CD4-positive, CD25-positive, alpha-beta regulatory T cell (primary cell): ENCODE results near the gene KAT6B. TPM values are rescaled to one million over a fixed set of nuclear protein-coding genes. Genes with fewer than 3 reads are reported as not detected.
"Not testable (repeated sequence)": the region's sequence is repeated elsewhere in the genome, so short reads cannot be mapped to it uniquely, and the experiment has no call there.

Experiments
- ATAC-seq, 2 donors: fragments of 150-1000 bp; cut with Tn5 transposase; one replicate each; pipeline ENCODE4 v1.10.0; 2021; ENCODE audit warnings: low read depth in 2 of 2, moderate number of reproducible peaks in 2 of 2, moderate library complexity in 1 of 2
- DNase-seq, 3 donors: peaks; one replicate each; pipeline versions ENCODE4 v3.0.0 to v3.0.0-alpha.2; 2012 to 2022; ENCODE audit warnings: mixed read lengths in 1 of 3
- H3K27ac ChIP-seq: one replicate; pipeline ENCODE4 v1.7.0; 2013; ENCODE audit warnings: mild to moderate bottlenecking, low read length; ENCODE audit not compliant: insufficient read depth, poor library complexity, severe bottlenecking
- H3K27me3 ChIP-seq: one replicate; pipeline ENCODE4 v1.7.0; 2013; ENCODE audit warnings: low read length; ENCODE audit not compliant: control insufficient read depth, insufficient read depth
- H3K36me3 ChIP-seq: one replicate; pipeline ENCODE4 v1.7.0; 2013; ENCODE audit warnings: mild to moderate bottlenecking, low read length, moderate library complexity; ENCODE audit not compliant: control insufficient read depth, insufficient read depth
- H3K4me1 ChIP-seq: 2 replicates; pipeline ENCODE4 v1.7.0; 2013; ENCODE audit warnings: mild to moderate bottlenecking, low read length; ENCODE audit not compliant: insufficient read depth, control insufficient read depth, poor library complexity, severe bottlenecking
- H3K4me3 ChIP-seq: one replicate; pipeline ENCODE4 v1.7.0; 2013; ENCODE audit warnings: low read depth, mild to moderate bottlenecking, low read length, moderate library complexity
- H3K9me3 ChIP-seq, 2 experiments: 1 replicate in 1 of 2; 2 replicates in 1 of 2; pipeline ENCODE4 v1.7.0; 2013; ENCODE audit warnings: low read length in 2 of 2, mild to moderate bottlenecking in 1 of 2, moderate library complexity in 1 of 2; ENCODE audit not compliant: control insufficient read depth in 2 of 2
- H3K27ac Mint-ChIP-seq, 3 donors: one replicate each; pipeline ENCODE4 v1.8.0; 2020 to 2022; ENCODE audit warnings: mild to moderate bottlenecking in 3 of 3, mixed read lengths in 3 of 3, moderate library complexity in 2 of 3
- H3K27me3 Mint-ChIP-seq: one replicate; pipeline ENCODE4 v1.8.0; 2022; ENCODE audit warnings: mild to moderate bottlenecking, mixed read lengths
- H3K36me3 Mint-ChIP-seq: one replicate; pipeline ENCODE4 v1.8.0; 2020; ENCODE audit warnings: mixed read lengths
- H3K4me1 Mint-ChIP-seq, 4 donors: one replicate each; pipeline ENCODE4 v1.8.0; 2020 to 2022; ENCODE audit warnings: mixed read lengths in 4 of 4, mild to moderate bottlenecking in 1 of 4
- H3K4me3 Mint-ChIP-seq, 4 donors: one replicate each; pipeline ENCODE4 v1.8.0; 2020 to 2022; ENCODE audit warnings: mild to moderate bottlenecking in 4 of 4, mixed read lengths in 4 of 4, moderate library complexity in 3 of 4
- H3K9me3 Mint-ChIP-seq, 7 donors: one replicate each; pipeline ENCODE4 v1.8.0; 2020 to 2022; ENCODE audit warnings: mixed read lengths in 7 of 7, mild to moderate bottlenecking in 3 of 7, moderate library complexity in 2 of 7
- polyA plus RNA-seq, 4 donors: library from polyadenylated mRNA; unstranded; fragments of 300-500 nt; fragmentation: Illumina TruSeq; gene quantifications; one replicate each; pipeline ENCODE4 v1.2.3, GENCODE V29; 2021
- total RNA-seq: library from RNA; stranded (reverse); gene quantifications from one replicate; pipeline ENCODE4 v1.2.3, GENCODE V29; 2022

Gene KAT6B
- total and polyA plus RNA-seq, 5 donors from 2014 or later, result 14.5 to 67.1 (median 16.6) TPM

- Mint-ChIP-seq H3K4me3 (no peak overlapping the region), H3K27ac (no peak overlapping the region), H3K27me3 (peaks cover 9% of the 10 kb centered on the region), H3K36me3 (no peaks in the 10 kb centered on the region), H3K4me1 (peaks cover 3 to 6% (median 5%) of the 10 kb centered on the region in 4 donors), H3K9me3 (no peaks in the 10 kb centered on the region)
- Histone ChIP-seq H3K36me3 (no peaks in the 10 kb centered on the region), H3K9me3 (no peaks in the 10 kb centered on the region), H3K4me1 (no peaks in the 10 kb centered on the region), H3K27me3 (no peaks in the 10 kb centered on the region), H3K27ac (no peak overlapping the region), H3K4me3 (no peak overlapping the region)
- no peak for DNase-seq
- ATAC-seq, result no peak
These were observed 33.7 kb upstream of the KAT6B start for GRCh38 chr10:74792726-74793125.

GRCh38 chr10:74793240-74793639, 33.2 kb upstream of the KAT6B start:
- H3K36me3 ChIP-seq, H3K36me3 Mint-ChIP-seq, H3K27ac ChIP-seq, H3K4me3 ChIP-seq, H3K27ac Mint-ChIP-seq, ATAC-seq, H3K4me1 Mint-ChIP-seq, DNase-seq, H3K4me3 Mint-ChIP-seq, H3K9me3 Mint-ChIP-seq, H3K4me1 ChIP-seq, H3K27me3 ChIP-seq, H3K9me3 ChIP-seq: not testable (repeated sequence)
- H3K27me3 Mint-ChIP-seq, result peaks cover 11% of the 10 kb centered on the region

GRCh38 chr10:74794531-74794930, 31.9 kb upstream of the KAT6B start:
- ATAC-seq (no peak), DNase-seq (no peak)
- no peaks in the 10 kb centered on the region for H3K36me3 ChIP-seq
- H3K27ac ChIP-seq, result no peak overlapping the region
- Mint-ChIP-seq H3K27ac (no peak overlapping the region), H3K4me1 (peaks cover 3 to 6% (median 5%) of the 10 kb centered on the region in 4 donors), H3K4me3 (no peak overlapping the region), H3K27me3 (peaks cover 11% of the 10 kb centered on the region), H3K9me3 (no peaks in the 10 kb centered on the region), H3K36me3 (no peaks in the 10 kb centered on the region)
- no peaks in the 10 kb centered on the region for H3K4me1 ChIP-seq
- no peaks in the 10 kb centered on the region for H3K27me3 ChIP-seq
- no peak overlapping the region for H3K4me3 ChIP-seq
- H3K9me3 ChIP-seq, result no peaks in the 10 kb centered on the region

DNA sequence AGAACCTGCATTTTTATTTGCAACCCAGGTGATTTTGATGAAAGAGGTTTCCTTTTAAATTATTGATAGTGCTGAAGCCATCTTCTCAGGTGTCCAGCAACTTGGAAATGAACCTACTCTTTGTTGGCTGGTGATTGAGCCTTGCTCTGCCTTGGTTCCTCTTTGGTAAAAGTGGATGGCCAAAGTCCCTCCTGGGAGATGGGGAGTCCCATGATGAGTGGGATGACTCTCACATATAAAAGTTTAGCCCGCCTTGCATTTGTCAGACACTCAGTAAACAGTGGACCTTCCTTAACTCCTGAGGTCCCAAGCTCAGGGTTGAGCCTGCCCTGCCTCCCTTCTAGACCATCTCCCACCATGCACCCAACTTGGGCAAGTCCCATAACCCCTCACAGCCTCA, 28.9 kb upstream of the KAT6B start:
- no peaks in the 10 kb centered on the region for H3K27me3 ChIP-seq
- peaks cover 4 to 5% (median 4%) of the 10 kb centered on the region in 4 donors for H3K4me1 Mint-ChIP-seq
- H3K27ac Mint-ChIP-seq, result no peak overlapping the region

GRCh38 chr10:74799721-74800221, 26.6 kb upstream of the KAT6B start:
- Histone ChIP-seq H3K27me3 (no peaks in the 10 kb centered on the region), H3K27ac (no peak overlapping the region), H3K9me3 (no peaks in the 10 kb centered on the region), H3K36me3 (no peaks in the 10 kb centered on the region), H3K4me3 (no peak overlapping the region), H3K4me1 (no peaks in the 10 kb centered on the region)
- H3K27me3 Mint-ChIP-seq, result peaks cover 11% of the 10 kb centered on the region
- no peak overlapping the region for H3K27ac Mint-ChIP-seq
- DNase-seq (peak in 1 of 3 donors; percentile 14), ATAC-seq (no peak)
- no peak overlapping the region for H3K4me3 Mint-ChIP-seq
- peaks cover 0 to 5% (median 4%) of the 10 kb centered on the region in 4 donors for H3K4me1 Mint-ChIP-seq
- peaks cover 0 to 3% (median 0%) of the 10 kb centered on the region in 7 donors for H3K9me3 Mint-ChIP-seq
- H3K36me3 Mint-ChIP-seq, result no peaks in the 10 kb centered on the region

More for the DNA sequence above, 28.9 kb upstream of the KAT6B start:
- H3K4me3 ChIP-seq, result no peak overlapping the region
- Mint-ChIP-seq H3K4me3 (no peak overlapping the region), H3K9me3 (peaks cover 0 to 3% (median 0%) of the 10 kb centered on the region in 7 donors), H3K27me3 (peaks cover 11% of the 10 kb centered on the region), H3K36me3 (no peaks in the 10 kb centered on the region)
- H3K27ac ChIP-seq, result no peak overlapping the region
- ATAC-seq (no peak), DNase-seq (no peak)
- no peaks in the 10 kb centered on the region for H3K36me3 ChIP-seq
- no peaks in the 10 kb centered on the region for H3K4me1 ChIP-seq
- no peaks in the 10 kb centered on the region for H3K9me3 ChIP-seq

- Mint-ChIP-seq H3K4me1 (peaks cover 0 to 2% (median 0%) of the 10 kb centered on the region in 4 donors), H3K9me3 (peaks cover 0 to 3% (median 0%) of the 10 kb centered on the region in 7 donors), H3K27ac (no peak overlapping the region), H3K36me3 (no peaks in the 10 kb centered on the region), H3K27me3 (peaks cover 5% of the 10 kb centered on the region), H3K4me3 (no peak overlapping the region)
- DNase-seq (no peak), ATAC-seq (no peak)
- H3K27me3 ChIP-seq, result no peaks in the 10 kb centered on the region
- H3K27ac ChIP-seq, result no peak overlapping the region
- H3K4me3 ChIP-seq, result no peak overlapping the region
- no peaks in the 10 kb centered on the region for H3K36me3 ChIP-seq
- no peaks in the 10 kb centered on the region for H3K9me3 ChIP-seq
- no peaks in the 10 kb centered on the region for H3K4me1 ChIP-seq
These were observed 25.0 kb upstream of the KAT6B start for GRCh38 chr10:74801447-74801846.

GRCh38 chr10:74808501-74808900, 17.9 kb upstream of the KAT6B start:
- Histone ChIP-seq H3K36me3 (no peaks in the 10 kb centered on the region), H3K4me3 (no peak overlapping the region), H3K4me1 (no peaks in the 10 kb centered on the region), H3K27me3 (no peaks in the 10 kb centered on the region), H3K27ac (no peak overlapping the region), H3K9me3 (no peaks in the 10 kb centered on the region)
- Mint-ChIP-seq H3K4me1 (no peaks in the 10 kb centered on the region), H3K9me3 (no peaks in the 10 kb centered on the region), H3K27ac (no peak overlapping the region), H3K4me3 (no peak overlapping the region), H3K27me3 (no peaks in the 10 kb centered on the region), H3K36me3 (no peaks in the 10 kb centered on the region)
- ATAC-seq (no peak), DNase-seq (no peak)

DNA sequence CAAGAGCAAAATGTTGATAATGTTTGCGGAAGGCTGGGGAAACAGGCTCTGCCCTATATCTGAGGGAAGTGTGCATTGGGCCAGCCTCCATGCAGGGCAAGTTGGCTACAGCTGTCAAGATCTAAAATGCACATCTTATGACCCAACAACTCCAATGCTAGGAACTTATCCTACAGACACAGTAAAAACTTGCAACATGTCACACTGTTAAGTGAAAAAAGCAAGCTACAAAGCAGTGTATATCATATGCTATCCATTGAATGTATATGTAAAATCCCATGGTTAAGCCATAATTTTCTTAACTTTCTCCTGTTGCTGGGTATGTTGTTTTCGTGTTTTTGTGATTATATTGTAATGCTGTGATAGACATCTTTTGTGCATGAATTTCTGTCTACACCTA, 16.3 kb upstream of the KAT6B start:
- no peaks in the 10 kb centered on the region for H3K4me1 ChIP-seq
- Mint-ChIP-seq H3K9me3 (peaks cover 0 to 3% (median 0%) of the 10 kb centered on the region in 7 donors), H3K4me1 (no peaks in the 10 kb centered on the region), H3K27ac (no peak overlapping the region), H3K27me3 (no peaks in the 10 kb centered on the region), H3K4me3 (no peak overlapping the region), H3K36me3 (no peaks in the 10 kb centered on the region)
- no peak for DNase-seq
- no peak overlapping the region for H3K27ac ChIP-seq
- H3K27me3 ChIP-seq, result no peaks in the 10 kb centered on the region
- H3K36me3 ChIP-seq, result no peaks in the 10 kb centered on the region
- no peak for ATAC-seq
- H3K4me3 ChIP-seq, result no peak overlapping the region
- no peaks in the 10 kb centered on the region for H3K9me3 ChIP-seq
